Stimulated activated CD4-positive, alpha-beta T cell treated with anti-CD3 and anti-CD28 coated beads, Interleukin-2, amount 100 ng/mL, for 48 hours (primary cell): ENCODE measurements around the gene AK3.
"Not testable (repeated sequence)": the region's sequence is repeated elsewhere in the genome, so short reads cannot be mapped to it uniquely, and the experiment has no call there.

Experiments used
- DNase-seq, 2 donors: peaks; one replicate each; pipeline ENCODE4 v3.0.0-alpha.2; 2020

The AK3 gene

GRCh38 chr9:4662989-4663792 is 77.8 kb downstream of the AK3 start:
- DNase-seq = no peak

- DNase-seq = peak; percentile 62 to 66
Measured at GRCh38 chr9:4662108-4662988, 78.7 kb downstream of the AK3 start, which contains the start of gene PLPP6. PLPP6 (plus strand) TSS chr9:4662294; CDS start chr9:4662376, 82 bp downstream.

DNA sequence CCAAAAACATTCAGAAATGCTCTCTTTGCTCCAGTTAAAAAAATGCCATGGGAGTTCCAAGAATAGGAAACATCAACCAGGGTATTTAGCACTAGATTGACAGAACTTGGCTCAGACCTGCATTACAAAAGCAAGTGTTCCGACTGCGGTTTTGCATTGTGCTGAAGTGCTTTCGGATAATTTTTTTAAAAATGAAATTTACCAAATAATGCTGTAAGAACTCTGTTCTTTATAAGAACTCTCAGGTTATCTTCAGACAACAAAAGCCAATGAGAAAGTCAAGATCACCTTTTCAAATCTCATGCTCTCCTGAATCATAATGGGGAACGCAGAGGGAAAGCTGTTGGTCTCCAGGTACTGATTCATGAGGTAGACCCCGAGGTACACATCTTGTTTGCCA is 79.4 kb downstream of the AK3 start:
- DNase-seq = no peak

DNA sequence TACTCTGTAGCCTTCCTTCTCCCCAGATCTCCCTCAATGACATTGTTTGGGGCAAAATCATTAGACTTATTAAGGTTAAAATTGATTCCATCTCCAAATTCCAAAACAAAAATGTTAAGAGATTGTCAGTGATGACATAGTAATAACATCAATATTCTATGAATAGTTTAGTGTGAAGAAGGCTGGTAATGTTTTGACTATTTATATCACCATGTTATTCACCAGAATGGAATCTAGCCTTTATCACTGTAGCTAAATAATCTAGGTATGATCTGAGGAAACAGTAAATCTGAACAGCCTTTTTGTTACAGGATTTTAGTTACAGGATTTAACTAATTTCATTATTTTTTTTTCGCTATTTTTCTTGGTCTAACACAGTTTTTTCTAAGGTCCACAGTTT is 79.8 kb downstream of the AK3 start:
- no peak for DNase-seq

- DNase-seq = not testable (repeated sequence)
Measured at GRCh38 chr9:4660665-4661064, 80.3 kb downstream of the AK3 start.
